H1 (cell line): Measurements from ENCODE around the gene CD34. TPM values are rescaled to one million over a fixed set of nuclear protein-coding genes. Genes with fewer than 3 reads are reported as not detected.

Experiments
- CTCF ChIA-PET: fragments of 300-600 bp; sonication (Branson Sonifier 250); formaldehyde crosslinking; loops from one replicate; lab custom pipeline; 2021; ENCODE audit not compliant: partially characterized antibody; lab: Charles Lee
- POLR2A ChIA-PET: fragments of 300-600 bp; sonication (Branson Sonifier 250); formaldehyde crosslinking; loops from one replicate; lab custom pipeline; 2021; ENCODE audit warnings: inconsistent platforms; ENCODE audit not compliant: partially characterized antibody; lab: Charles Lee
- DNase-seq, 2 experiments: peaks; one replicate each; pipeline versions ENCODE4 v3.0.0 to v3.0.0-alpha.2; 2010 to 2022; ENCODE audit warnings: low spot score in 2 of 2, low read depth in 1 of 2, mixed read lengths in 1 of 2
- FAIRE-seq: peaks from 2 replicates; lab custom pipeline; 2011; peaks lifted over from hg19 to GRCh38; lab: Jason Lieb, UNC
- H2AFZ ChIP-seq: 2 replicates; pipeline ENCODE4 v1.8.1; 2012; ENCODE audit warnings: low read length, inconsistent platforms
- H2AK5ac ChIP-seq: 2 replicates; pipeline ENCODE4 v1.6.1; 2013; ENCODE audit warnings: low read depth, low read length
- H2BK120ac ChIP-seq: replicated peaks from 2 replicates; pipeline ENCODE3; 2013; ENCODE audit warnings: low read depth, low read length, inconsistent platforms
- H2BK12ac ChIP-seq: 2 replicates; pipeline ENCODE4 v1.6.1; 2013; ENCODE audit warnings: low read depth, low read length
- H2BK15ac ChIP-seq: 2 replicates; pipeline ENCODE4 v1.6.1; 2013; ENCODE audit warnings: low read length
- H2BK20ac ChIP-seq: 2 replicates; pipeline ENCODE4 v1.6.1; 2013; ENCODE audit warnings: low read length
- H2BK5ac ChIP-seq: 2 replicates; pipeline ENCODE4 v1.6.1; 2013; ENCODE audit warnings: low read depth, low read length
- H3K14ac ChIP-seq: 2 replicates; pipeline ENCODE4 v1.6.1; 2013; ENCODE audit warnings: inconsistent platforms; ENCODE audit not compliant: insufficient read length
- H3K18ac ChIP-seq: 2 replicates; pipeline ENCODE4 v1.6.1; 2013; ENCODE audit warnings: low read length; ENCODE audit errors: extremely low read depth
- H3K23ac ChIP-seq: 2 replicates; pipeline ENCODE4 v1.6.1; 2013; ENCODE audit warnings: inconsistent platforms; ENCODE audit not compliant: insufficient read length
- H3K23me2 ChIP-seq: 2 replicates; pipeline ENCODE4 v1.6.1; 2013; ENCODE audit warnings: low read depth, low read length
- H3K27ac ChIP-seq: 2 replicates; pipeline ENCODE4 v1.6.1; 2011; ENCODE audit warnings: low read depth, low read length, inconsistent platforms
- H3K27me3 ChIP-seq, 4 experiments: replicated peaks in 1 of 4; 1 replicate in 1 of 4; 2 replicates in 3 of 4; pipeline versions ENCODE4 v1.6.1 to v1.8.1; 2011 to 2013; ENCODE audit warnings: low read length in 3 of 4, mild to moderate bottlenecking in 3 of 4, inconsistent platforms in 2 of 4, mixed read lengths in 2 of 4, moderate library complexity in 1 of 4; ENCODE audit not compliant: control insufficient read depth in 3 of 4, insufficient read depth in 3 of 4; ENCODE audit errors: extremely low read depth in 1 of 4
- H3K36me3 ChIP-seq, 4 experiments: 2 replicates each; pipeline versions ENCODE4 v1.6.1 to v1.8.1; 2011 to 2013; ENCODE audit warnings: mild to moderate bottlenecking in 4 of 4, low read length in 3 of 4, moderate library complexity in 2 of 4, control low read depth in 1 of 4, inconsistent platforms in 1 of 4; ENCODE audit not compliant: insufficient read depth in 4 of 4, control insufficient read depth in 2 of 4
- H3K4ac ChIP-seq: replicated peaks from 2 replicates; pipeline ENCODE3; 2013; ENCODE audit warnings: low read length, low read depth, mixed read lengths, inconsistent platforms; ENCODE audit not compliant: insufficient read length
- H3K4me1 ChIP-seq, 4 experiments: replicated peaks in 1 of 4; 1 replicate in 1 of 4; 2 replicates in 3 of 4; pipeline versions ENCODE4 v1.6.1 to v1.8.1; 2011 to 2013; ENCODE audit warnings: low read length in 3 of 4, inconsistent platforms in 2 of 4, mixed read lengths in 1 of 4; ENCODE audit not compliant: insufficient read depth in 4 of 4, control insufficient read depth in 3 of 4
- H3K4me2 ChIP-seq, 2 experiments: 2 replicates each; pipeline versions ENCODE4 v1.6.1 to v1.8.1; 2011 to 2013; ENCODE audit warnings: low read depth in 2 of 2, low read length in 2 of 2, control low read depth in 1 of 2, inconsistent platforms in 1 of 2, mild to moderate bottlenecking in 1 of 2; ENCODE audit not compliant: insufficient read depth in 1 of 2
- H3K4me3 ChIP-seq, 4 experiments: fragments of 200-600, 300-600 bp in 1 of 4; sonication (generic), shearing (Covaris generic), sonication (Bioruptor Twin) in 1 of 4; 2 replicates each; pipeline versions ENCODE4 v1.5.1 to v1.8.1; 2011 to 2016; ENCODE audit warnings: low read length in 4 of 4, low read depth in 3 of 4, control low read depth in 2 of 4, inconsistent platforms in 2 of 4, mild to moderate bottlenecking in 2 of 4, mixed read lengths in 1 of 4, moderate library complexity in 1 of 4; ENCODE audit not compliant: insufficient read depth in 2 of 4; ENCODE audit errors: extremely low read depth in 1 of 4
- H3K56ac ChIP-seq: replicated peaks from 2 replicates; pipeline ENCODE3; 2013; ENCODE audit warnings: low read depth, mild to moderate bottlenecking, mixed read lengths, low read length, inconsistent platforms; ENCODE audit not compliant: insufficient read length
- H3K79me1 ChIP-seq: 2 replicates; pipeline ENCODE4 v1.6.1; 2013; ENCODE audit warnings: low read depth, low read length, control low read depth
- H3K79me2 ChIP-seq, 2 experiments: 2 replicates each; pipeline versions ENCODE4 v1.6.1 to v1.8.1; 2012 to 2013; ENCODE audit warnings: low read length in 2 of 2, mild to moderate bottlenecking in 2 of 2, inconsistent platforms in 1 of 2; ENCODE audit not compliant: insufficient read depth in 2 of 2, control insufficient read depth in 1 of 2
- H3K9ac ChIP-seq, 4 experiments: replicated peaks in 1 of 4; 1 replicate in 1 of 4; 2 replicates in 3 of 4; pipeline versions ENCODE4 v1.6.1 to v1.8.1; 2011 to 2013; ENCODE audit warnings: low read depth in 3 of 4, low read length in 3 of 4, control low read depth in 2 of 4, mild to moderate bottlenecking in 2 of 4, moderate library complexity in 2 of 4, inconsistent platforms in 1 of 4; ENCODE audit errors: extremely low read depth in 1 of 4
- H3K9me3 ChIP-seq, 2 experiments: 2 replicates each; pipeline versions ENCODE4 v1.6.1 to v1.8.1; 2012 to 2013; ENCODE audit warnings: mild to moderate bottlenecking in 2 of 2, moderate library complexity in 2 of 2, control low read depth in 1 of 2, inconsistent platforms in 1 of 2, low read depth in 1 of 2, low read length in 1 of 2, mixed read lengths in 1 of 2; ENCODE audit not compliant: insufficient read depth in 2 of 2
- H4K20me1 ChIP-seq, 2 experiments: replicated peaks in 1 of 2; 2 replicates each; pipeline versions ENCODE3 to v1.8.1; 2011 to 2013; ENCODE audit warnings: inconsistent platforms in 2 of 2, low read length in 2 of 2, mild to moderate bottlenecking in 1 of 2; ENCODE audit not compliant: insufficient read depth in 2 of 2, control insufficient read depth in 1 of 2
- H4K5ac ChIP-seq: 2 replicates; pipeline ENCODE4 v1.6.1; 2013; ENCODE audit warnings: low read length, low read depth, mixed read lengths, inconsistent platforms; ENCODE audit not compliant: insufficient read length
- H4K8ac ChIP-seq: 2 replicates; pipeline ENCODE4 v1.8.0; 2013; ENCODE audit warnings: mild to moderate bottlenecking, moderate library complexity, low read length, inconsistent platforms; ENCODE audit not compliant: insufficient read depth; ENCODE audit errors: extremely low read depth
- H4K91ac ChIP-seq: replicated peaks from 2 replicates; pipeline ENCODE3; 2013; ENCODE audit warnings: low read length, mixed read lengths, inconsistent platforms; ENCODE audit not compliant: insufficient read length
- CBX5 ChIP-seq: fragments of 300-800, 300-1000 bp; sonication (generic); IDR thresholded peaks from 2 replicates; pipeline ENCODE4 v1.7.1; 2016; ENCODE audit warnings: antibody characterized with exemption, low read length, low read depth
- EZH2 ChIP-seq: fragments of 200-600 bp; sonication (generic); IDR thresholded peaks from 2 replicates; pipeline ENCODE4 v1.7.1; 2012; ENCODE audit warnings: low read depth, mild to moderate bottlenecking, moderate library complexity, low read length, inconsistent platforms; ENCODE audit not compliant: severe bottlenecking
- GABPA ChIP-seq: IDR thresholded peaks from 2 replicates; pipeline ENCODE4 v1.6.1; 2011; ENCODE audit warnings: mild to moderate bottlenecking, low read length, moderate library complexity, borderline replicate concordance; ENCODE audit not compliant: insufficient read depth
- HDAC2 ChIP-seq, 2 experiments: fragments of 300-600 bp in 1 of 2; sonication (generic) in 1 of 2; IDR thresholded peaks; 2 replicates each; pipeline ENCODE4 v1.6.1; 2011 to 2012; ENCODE audit warnings: low read depth in 2 of 2, low read length in 2 of 2, mild to moderate bottlenecking in 2 of 2, moderate library complexity in 2 of 2, borderline replicate concordance in 1 of 2, inconsistent platforms in 1 of 2
- KDM4A ChIP-seq: IDR thresholded peaks from one replicate; pipeline ENCODE4 v1.7.1; 2012; ENCODE audit warnings: low read depth, mild to moderate bottlenecking, moderate library complexity, low read length, inconsistent platforms; ENCODE audit not compliant: severe bottlenecking
- NRF1 ChIP-seq: IDR thresholded peaks from 2 replicates; pipeline ENCODE4 v1.6.1; 2011; ENCODE audit warnings: mild to moderate bottlenecking, low read depth, low read length, improper control_type of control experiment
- RAD21 ChIP-seq, 2 experiments: IDR thresholded peaks in 1 of 2; conservative IDR thresholded peaks in 1 of 2; 2 replicates each; pipeline ENCODE4 v1.6.1; 2011; ENCODE audit warnings: low read depth in 2 of 2, low read length in 2 of 2, improper control_type of control experiment in 1 of 2, inconsistent platforms in 1 of 2, mild to moderate bottlenecking in 1 of 2, moderate library complexity in 1 of 2
- RFX5 ChIP-seq: IDR thresholded peaks from 2 replicates; pipeline ENCODE4 v1.6.1; 2011; ENCODE audit warnings: low read depth, low read length, improper control_type of control experiment, borderline replicate concordance
- SP2 ChIP-seq: IDR thresholded peaks from 2 replicates; pipeline ENCODE4 v1.6.1; 2012; ENCODE audit warnings: mild to moderate bottlenecking, low read length, inconsistent platforms
- WGBS, 2 experiments: shearing (Covaris generic) in 1 of 2; methylation state at CpG; one replicate each; pipeline versions ENCODE4 v1.1.6 to v1.1.7; 2013 to 2015; ENCODE audit warnings: low lambda C conversion rate in 2 of 2, mixed read lengths in 2 of 2, inconsistent platforms in 1 of 2, low coverage in 1 of 2, missing lambda C conversion rate in 1 of 2; ENCODE audit not compliant: insufficient replicate concordance in 2 of 2, insufficient coverage in 1 of 2, insufficient read length in 1 of 2; ENCODE audit errors: extremely low coverage in 1 of 2, missing lambda C conversion rate in 1 of 2; 5-methylcytosine and 5-hydroxymethylcytosine counted together
- polyA plus RNA-seq, 7 experiments: library from polyadenylated mRNA; depleted of rRNA in 3 of 7; stranded (reverse) in 5 of 7; unstranded in 2 of 7; fragments of >200 nt in 5 of 7; fragments of 200-250 nt in 2 of 7; gene quantifications; 1 replicate in 5 of 7; 2 replicates in 1 of 7; 4 replicates in 1 of 7; pipeline versions ENCODE4 v1.2.1 to v1.2.3, GENCODE V29; 2011 to 2013; ENCODE audit warnings: missing spikeins in 2 of 7, mixed read lengths in 2 of 7
- total RNA-seq: library from RNA; stranded (reverse); fragmentation: NEBNext Ultra II Directional; extraction: Animal tissue kit (Norgen Biotek cat#: 25700); gene quantifications from 2 replicates; pipeline ENCODE4 v1.2.1, GENCODE V29; 2021
- TF ChIP-seq, protein P1 (sequence below): IDR thresholded peaks from 2 replicates; pipeline ENCODE4 v1.6.1; 2011; ENCODE audit warnings: low read length, improper control_type of control experiment

Gene CD34
- total and polyA plus RNA-seq, 2 of the 8 experiments (the other 6 are each of a cell fraction or from before 2014, with no cell fraction given) = 0.39 to 0.54 TPM

GRCh38 chr1:207831517-207832327 is 79.2 kb downstream of the CD34 start:
- no peaks in the 10 kb centered on the region for H3K23me2 ChIP-seq
- ChIA-PET POLR2A (interaction anchor here (0.8 to 0.9 kb wide), 2 partner anchors 33 to 37 kb away, joined by 3 read pairs; no protein-coding TSS in a partner anchor), CTCF (interaction anchor here (1.3 to 12.1 kb wide), 9 partner anchors 11 to 150 kb away, joined by 3 to 113 read pairs (median 12); no protein-coding TSS in a partner anchor)
- no peak overlapping the region for H3K9ac ChIP-seq
- no peak overlapping the region for H3K18ac ChIP-seq
- H2BK15ac ChIP-seq = no peak overlapping the region
- no peaks in the 10 kb centered on the region for H3K36me3 ChIP-seq
- no peak overlapping the region for H3K27ac ChIP-seq
- H2BK20ac ChIP-seq = no peak overlapping the region
- H3K56ac ChIP-seq = no peak overlapping the region
- H4K91ac ChIP-seq = no peak overlapping the region
- no peak overlapping the region for H2BK120ac ChIP-seq
- no peaks in the 10 kb centered on the region for H3K9me3 ChIP-seq
- H2BK12ac ChIP-seq = no peak overlapping the region
- no peaks in the 10 kb centered on the region for H3K4me1 ChIP-seq
- no peak overlapping the region for H2AFZ ChIP-seq
- H3K23ac ChIP-seq = no peak overlapping the region
- no peak overlapping the region for H3K4me3 ChIP-seq
- H3K27me3 ChIP-seq = no peaks in the 10 kb centered on the region
- peak overlapping the region; percentile 57; the same call in 1 of the 2 replicates for H4K8ac ChIP-seq
- H3K4me2 ChIP-seq = no peak overlapping the region
- DNase-seq = no peak
- H3K14ac ChIP-seq = no peak overlapping the region
- peaks cover 0 to 1% of the 10 kb centered on the region in 2 experiments for H4K20me1 ChIP-seq
- H2BK5ac ChIP-seq = no peak overlapping the region
- H3K79me2 ChIP-seq = no peaks in the 10 kb centered on the region
- H4K5ac ChIP-seq = no peak overlapping the region
- FAIRE-seq = no peak
- H2AK5ac ChIP-seq = no peak overlapping the region
- WGBS, 2 experiments = 84% methylated on average over 9 of the region's 9 CpGs; no CpG with 5 or more reads in 1 of the 2 experiments
- no peak overlapping the region for H3K4ac ChIP-seq
- H3K79me1 ChIP-seq = no peaks in the 10 kb centered on the region
- TF ChIP-seq GABPA (no peak), KDM4A (no peak), RFX5 (no peak), RAD21 (IDR thresholded peaks at IDR 0.05 in 1 of 2, conservative IDR thresholded peaks at IDR 0.05 in 1 of 2; ENCODE audit: low read depth in 2 of 2, low read length in 2 of 2) (no peak), NRF1 (no peak), EZH2 (no peak), HDAC2 (IDR thresholded peaks at IDR 0.05; ENCODE audit: borderline replicate concordance in 1 of 2, low read depth in 2 of 2, low read length in 2 of 2) (no peak), CBX5 (no peak), SP2 (no peak)
- TF ChIP-seq, protein P1, sequence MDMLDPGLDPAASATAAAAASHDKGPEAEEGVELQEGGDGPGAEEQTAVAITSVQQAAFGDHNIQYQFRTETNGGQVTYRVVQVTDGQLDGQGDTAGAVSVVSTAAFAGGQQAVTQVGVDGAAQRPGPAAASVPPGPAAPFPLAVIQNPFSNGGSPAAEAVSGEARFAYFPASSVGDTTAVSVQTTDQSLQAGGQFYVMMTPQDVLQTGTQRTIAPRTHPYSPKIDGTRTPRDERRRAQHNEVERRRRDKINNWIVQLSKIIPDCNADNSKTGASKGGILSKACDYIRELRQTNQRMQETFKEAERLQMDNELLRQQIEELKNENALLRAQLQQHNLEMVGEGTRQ = no peak
